GM19193 (cell line): ENCODE measurements around the gene NELL1.

Experiments
- POLR2A ChIP-seq: IDR thresholded peaks from 4 replicates; pipeline ENCODE4 v1.6.1; 2011; ENCODE audit not compliant: insufficient read depth, insufficient read length; ENCODE audit errors: extremely low read depth

The NELL1 gene

GRCh38 chr11:21545699-21546098 is 876.3 kb downstream of the NELL1 start:
- TF ChIP-seq POLR2A = no peak

GRCh38 chr11:21546703-21547102 is 877.3 kb downstream of the NELL1 start:
- no peak for TF ChIP-seq POLR2A

- TF ChIP-seq POLR2A = no peak
These were observed 883.5 kb downstream of the NELL1 start for GRCh38 chr11:21552911-21553310.

- TF ChIP-seq POLR2A = no peak
These were observed 884.4 kb downstream of the NELL1 start for GRCh38 chr11:21553795-21554194.

- no peak for TF ChIP-seq POLR2A
These were observed 884.9 kb downstream of the NELL1 start for GRCh38 chr11:21554284-21554683.

- TF ChIP-seq POLR2A = no peak
These were observed 887.5 kb downstream of the NELL1 start for GRCh38 chr11:21556926-21557325.

GRCh38 chr11:21560466-21560975 is 891.1 kb downstream of the NELL1 start:
- TF ChIP-seq POLR2A = no peak

GRCh38 chr11:21561581-21561980 is 892.2 kb downstream of the NELL1 start:
- no peak for TF ChIP-seq POLR2A

GRCh38 chr11:21564095-21564494 is 894.7 kb downstream of the NELL1 start:
- TF ChIP-seq POLR2A = no peak

- TF ChIP-seq POLR2A = no peak
These were observed 895.7 kb downstream of the NELL1 start for GRCh38 chr11:21564833-21565682.

- TF ChIP-seq POLR2A = no peak
These were observed 897.2 kb downstream of the NELL1 start for GRCh38 chr11:21566521-21567117.

GRCh38 chr11:21567645-21568290 is 898.4 kb downstream of the NELL1 start:
- TF ChIP-seq POLR2A = no peak

- TF ChIP-seq POLR2A = no peak
These were observed 902.8 kb downstream of the NELL1 start for GRCh38 chr11:21572210-21572609.

GRCh38 chr11:21582791-21583190 is 913.4 kb downstream of the NELL1 start:
- no peak for TF ChIP-seq POLR2A

- TF ChIP-seq POLR2A = no peak
These were observed 919.4 kb downstream of the NELL1 start for GRCh38 chr11:21588754-21589153.
